ENCODE data around the gene KCTD19.

Gene KCTD19

GRCh38 chr16:67257486-67258160 is 68.9 kb downstream of the KCTD19 start:
- no peak overlapping the region for H3K27ac ChIP-seq (ENCODE audit: low read depth, low read length, severe bottlenecking)
- no peaks in the 10 kb centered on the region for H3K36me3 ChIP-seq (ENCODE audit: control insufficient read depth, insufficient read depth, low read length)
- H3K4me3 ChIP-seq (ENCODE audit: extremely low read depth, insufficient read depth, low read length, poor library complexity, severe bottlenecking): no peak overlapping the region
- 82 to 89% methylated on average over 2 to 3 of the region's 4 CpGs for WGBS, 2 experiments (ENCODE audit: insufficient coverage in 2 of 2)
- H3K9me3 ChIP-seq (ENCODE audit: control insufficient read depth, low read length): no peaks in the 10 kb centered on the region
- H3K4me1 ChIP-seq (ENCODE audit: control insufficient read depth, insufficient read depth, low read length, poor library complexity, severe bottlenecking): no peaks in the 10 kb centered on the region

GRCh38 chr16:67256701-67257230 is 69.8 kb downstream of the KCTD19 start:
- Histone ChIP-seq H3K4me1 (ENCODE audit: control insufficient read depth, insufficient read depth, low read length, poor library complexity, severe bottlenecking) (no peaks in the 10 kb centered on the region), H3K27ac (ENCODE audit: low read depth, low read length, severe bottlenecking) (no peak overlapping the region), H3K9me3 (ENCODE audit: control insufficient read depth, low read length) (no peaks in the 10 kb centered on the region), H3K36me3 (ENCODE audit: control insufficient read depth, insufficient read depth, low read length) (no peaks in the 10 kb centered on the region), H3K4me3 (ENCODE audit: extremely low read depth, insufficient read depth, low read length, poor library complexity, severe bottlenecking) (no peak overlapping the region)
- WGBS, 2 experiments (ENCODE audit: insufficient coverage in 2 of 2): 93 to 97% methylated on average over 10 of the region's 11 CpGs

- Histone ChIP-seq H3K36me3 (ENCODE audit: control insufficient read depth, insufficient read depth, low read length) (no peaks in the 10 kb centered on the region), H3K27ac (ENCODE audit: low read depth, low read length, severe bottlenecking) (no peak overlapping the region), H3K9me3 (ENCODE audit: control insufficient read depth, low read length) (no peaks in the 10 kb centered on the region), H3K4me1 (ENCODE audit: control insufficient read depth, insufficient read depth, low read length, poor library complexity, severe bottlenecking) (no peaks in the 10 kb centered on the region), H3K4me3 (ENCODE audit: extremely low read depth, insufficient read depth, low read length, poor library complexity, severe bottlenecking) (no peak overlapping the region)
- 92 to 99% methylated on average over 13 to 17 of the region's 17 CpGs for WGBS, 2 experiments (ENCODE audit: insufficient coverage in 2 of 2)
Observed at GRCh38 chr16:67255553-67256221, 70.9 kb downstream of the KCTD19 start.

GRCh38 chr16:67254801-67255552 is 71.6 kb downstream of the KCTD19 start:
- no peaks in the 10 kb centered on the region for H3K9me3 ChIP-seq (ENCODE audit: control insufficient read depth, low read length)
- no peaks in the 10 kb centered on the region for H3K4me1 ChIP-seq (ENCODE audit: control insufficient read depth, insufficient read depth, low read length, poor library complexity, severe bottlenecking)
- H3K4me3 ChIP-seq (ENCODE audit: extremely low read depth, insufficient read depth, low read length, poor library complexity, severe bottlenecking): no peak overlapping the region
- WGBS, 2 experiments (ENCODE audit: insufficient coverage in 2 of 2): 90 to 95% methylated on average over 15 to 18 of the region's 18 CpGs
- no peak overlapping the region for H3K27ac ChIP-seq (ENCODE audit: low read depth, low read length, severe bottlenecking)
- no peaks in the 10 kb centered on the region for H3K36me3 ChIP-seq (ENCODE audit: control insufficient read depth, insufficient read depth, low read length)

GRCh38 chr16:67252609-67253497 is 73.7 kb downstream of the KCTD19 start:
- H3K4me1 ChIP-seq (ENCODE audit: control insufficient read depth, insufficient read depth, low read length, poor library complexity, severe bottlenecking): peaks cover 8% of the 10 kb centered on the region
- no peaks in the 10 kb centered on the region for H3K9me3 ChIP-seq (ENCODE audit: control insufficient read depth, low read length)
- no peak overlapping the region for H3K27ac ChIP-seq (ENCODE audit: low read depth, low read length, severe bottlenecking)
- no peaks in the 10 kb centered on the region for H3K36me3 ChIP-seq (ENCODE audit: control insufficient read depth, insufficient read depth, low read length)
- WGBS, 2 experiments (ENCODE audit: insufficient coverage in 2 of 2): 95 to 97% methylated on average over 3 of the region's 4 CpGs
- no peak overlapping the region for H3K4me3 ChIP-seq (ENCODE audit: extremely low read depth, insufficient read depth, low read length, poor library complexity, severe bottlenecking)

- H3K4me3 ChIP-seq (ENCODE audit: extremely low read depth, insufficient read depth, low read length, poor library complexity, severe bottlenecking): no peak overlapping the region
- H3K27ac ChIP-seq (ENCODE audit: low read depth, low read length, severe bottlenecking): no peak overlapping the region
- WGBS, 2 experiments (ENCODE audit: insufficient coverage in 2 of 2): 80 to 88% methylated on average over 3 of the region's 4 CpGs
Observed at GRCh38 chr16:67250045-67250327, 76.6 kb downstream of the KCTD19 start.

GRCh38 chr16:67249178-67250044 is 77.1 kb downstream of the KCTD19 start:
- Histone ChIP-seq H3K27ac (ENCODE audit: low read depth, low read length, severe bottlenecking) (no peak overlapping the region), H3K4me3 (ENCODE audit: extremely low read depth, insufficient read depth, low read length, poor library complexity, severe bottlenecking) (peak overlapping the region; percentile 86)
- 13% methylated on average over 19 to 20 of the region's 22 CpGs for WGBS, 2 experiments (ENCODE audit: insufficient coverage in 2 of 2)

More at GRCh38 chr16:67250045-67250327, 76.6 kb downstream of the KCTD19 start:
- H3K4me1 ChIP-seq (ENCODE audit: control insufficient read depth, insufficient read depth, low read length, poor library complexity, severe bottlenecking): peaks cover 18% of the 10 kb centered on the region
- H3K9me3 ChIP-seq (ENCODE audit: control insufficient read depth, low read length): no peaks in the 10 kb centered on the region
- no peaks in the 10 kb centered on the region for H3K36me3 ChIP-seq (ENCODE audit: control insufficient read depth, insufficient read depth, low read length)

GRCh38 chr16:67248401-67249177 is 78.0 kb downstream of the KCTD19 start, which contains the start of gene SLC9A5:
SLC9A5 (plus strand) TSS chr16:67248979; CDS start chr16:67249015, 36 bp downstream.
- Histone ChIP-seq H3K27ac (ENCODE audit: low read depth, low read length, severe bottlenecking) (peak within 1 kb of the TSS; percentile 3), H3K9me3 (ENCODE audit: control insufficient read depth, low read length) (no peaks in the 10 kb centered on the region), H3K4me1 (ENCODE audit: control insufficient read depth, insufficient read depth, low read length, poor library complexity, severe bottlenecking) (peaks cover 31% of the 10 kb centered on the region), H3K4me3 (ENCODE audit: extremely low read depth, insufficient read depth, low read length, poor library complexity, severe bottlenecking) (peak within 1 kb of the TSS; percentile 86), H3K36me3 (ENCODE audit: control insufficient read depth, insufficient read depth, low read length) (peaks cover under 1% of the 10 kb centered on the region)
- WGBS, 2 experiments (ENCODE audit: insufficient coverage in 2 of 2): 0 to 1% methylated on average over 55 to 60 of the region's 75 CpGs

More at GRCh38 chr16:67249178-67250044, 77.1 kb downstream of the KCTD19 start:
- Histone ChIP-seq H3K36me3 (ENCODE audit: control insufficient read depth, insufficient read depth, low read length) (no peaks in the 10 kb centered on the region), H3K9me3 (ENCODE audit: control insufficient read depth, low read length) (no peaks in the 10 kb centered on the region), H3K4me1 (ENCODE audit: control insufficient read depth, insufficient read depth, low read length, poor library complexity, severe bottlenecking) (peaks cover 23% of the 10 kb centered on the region)

- Histone ChIP-seq H3K27ac (ENCODE audit: low read depth, low read length, severe bottlenecking) (no peak overlapping the region), H3K4me3 (ENCODE audit: extremely low read depth, insufficient read depth, low read length, poor library complexity, severe bottlenecking) (peak overlapping the region; percentile 86), H3K36me3 (ENCODE audit: control insufficient read depth, insufficient read depth, low read length) (peaks cover 5% of the 10 kb centered on the region), H3K4me1 (ENCODE audit: control insufficient read depth, insufficient read depth, low read length, poor library complexity, severe bottlenecking) (peaks cover 36% of the 10 kb centered on the region), H3K9me3 (ENCODE audit: control insufficient read depth, low read length) (no peaks in the 10 kb centered on the region)
- 13 to 16% methylated on average over 6 to 7 of the region's 7 CpGs for WGBS, 2 experiments (ENCODE audit: insufficient coverage in 2 of 2)
Observed at GRCh38 chr16:67248073-67248400, 78.5 kb downstream of the KCTD19 start.

All from mesodermal cell (in vitro differentiated cells).